Suprapubic skin (tissue), 4 donors: ENCODE data around the gene PDXDC1.
"Not testable (repeated sequence)": the region's sequence is repeated elsewhere in the genome, so short reads cannot be mapped to it uniquely, and the experiment has no call there.

Experiments used
- CTCF ChIP-seq, 2 donors: fragments of 200-600 bp in 1 of 2; fragments of 450-650 bp in 1 of 2; sonication (generic) in 1 of 2; IDR thresholded peaks; one replicate each; pipeline ENCODE4 v1.5.1; 2016 to 2019; ENCODE audit warnings: antibody characterized with exemption in 2 of 2, mild to moderate bottlenecking in 1 of 2, moderate library complexity in 1 of 2
- EP300 ChIP-seq: sonication (generic); formaldehyde crosslinking; IDR thresholded peaks from one replicate; pipeline ENCODE4 v1.6.1; 2017; ENCODE audit warnings: antibody characterized with exemption
- POLR2A ChIP-seq, 2 donors: fragments of 450-650 bp; IDR thresholded peaks; one replicate each; pipeline ENCODE4 v1.6.1; 2017; ENCODE audit warnings: antibody characterized with exemption in 2 of 2, mild to moderate bottlenecking in 2 of 2, moderate library complexity in 2 of 2
- POLR2AphosphoS5 ChIP-seq, 3 donors: sonication (generic); formaldehyde crosslinking; IDR thresholded peaks; one replicate each; pipeline ENCODE4 v1.6.1; 2017; ENCODE audit warnings: antibody characterized with exemption in 3 of 3

GRCh38 chr16:15100372-15100987 lies 125.7 kb downstream of the PDXDC1 start:
- TF ChIP-seq POLR2A (IDR thresholded peaks at IDR 0.05); POLR2AphosphoS5 (IDR thresholded peaks at IDR 0.05); CTCF (IDR thresholded peaks at IDR 0.05); EP300: not testable (repeated sequence)
